HepG2 (cell line): ENCODE measurements around the gene PTPMT1. TPM values are rescaled to one million over a fixed set of nuclear protein-coding genes. Genes with fewer than 3 reads are reported as not detected.

Experiments used
- ATAC-seq: fragments of 200-7000 bp; cut with Tn5 transposase; 3 replicates; pipeline ENCODE4 v1.9.1; 2020; ENCODE audit warnings: mild to moderate bottlenecking, moderate library complexity
- BruUV-seq: library from RNA; stranded (reverse); fragments of 400-500 nt; replicated peaks from 2 replicates; lab custom pipeline; 2021; lab: Mats Ljungman, UMichigan
- CTCF ChIA-PET: fragments of 300-600 bp; formaldehyde crosslinking; extraction: SDS; loops from one replicate; lab custom pipeline; 2021; ENCODE audit warnings: low total read pairs, inconsistent platforms, low intra/inter-chr PET ratio; lab: Yijun Ruan, JAX
- POLR2A ChIA-PET: fragments of 350-600 bp; sonication (Branson Sonifier 250); formaldehyde crosslinking; loops from one replicate; lab custom pipeline; 2020; ENCODE audit warnings: antibody characterized with exemption, inconsistent platforms; lab: Yijun Ruan, JAX
- DNase-seq: peaks from one replicate; pipeline ENCODE4 v3.0.0-alpha.2; 2015; ENCODE audit warnings: low spot score
- FAIRE-seq: peaks from 3 replicates; lab custom pipeline; 2011; peaks lifted over from hg19 to GRCh38; lab: Jason Lieb, UNC
- H2AFZ ChIP-seq: one replicate; pipeline ENCODE4 v1.6.1; 2011; ENCODE audit warnings: low read length, inconsistent platforms
- H3K27ac ChIP-seq: fragments of 300-600 bp; 3 replicates; pipeline ENCODE4 v1.8.0; 2011; ENCODE audit warnings: mixed run types, mild to moderate bottlenecking, mixed read lengths, low read length, inconsistent platforms; ENCODE audit not compliant: insufficient read depth; ENCODE audit errors: extremely low read length
- H3K27me3 ChIP-seq, 2 experiments: fragments of 200-600 bp in 1 of 2; 2 replicates in 1 of 2; 3 replicates in 1 of 2; pipeline versions ENCODE4 v1.6.0 to v1.8.0; 2011; ENCODE audit warnings: low read length in 2 of 2, mild to moderate bottlenecking in 2 of 2, moderate library complexity in 2 of 2, inconsistent platforms in 1 of 2; ENCODE audit not compliant: insufficient read depth in 2 of 2, control insufficient read depth in 1 of 2
- H3K36me3 ChIP-seq, 2 experiments: fragments of 200-600 bp in 1 of 2; replicated peaks in 1 of 2; 2 replicates in 1 of 2; 3 replicates in 1 of 2; pipeline versions ENCODE4 v1.5.1 to v1.8.0; 2011; ENCODE audit warnings: low read length in 2 of 2, inconsistent platforms in 1 of 2; ENCODE audit not compliant: insufficient read depth in 2 of 2, control insufficient read depth in 1 of 2
- H3K4me1 ChIP-seq: 2 replicates; pipeline ENCODE4 v1.5.1; 2012; ENCODE audit warnings: low read length, inconsistent platforms; ENCODE audit not compliant: insufficient read depth
- H3K4me2 ChIP-seq: 2 replicates; pipeline ENCODE4 v1.6.0; 2011; ENCODE audit warnings: low read depth, low read length, inconsistent platforms
- H3K4me3 ChIP-seq, 3 experiments: fragments of 200-600 bp in 1 of 3; sonication (generic), shearing (Covaris generic) in 1 of 3; replicated peaks in 1 of 3; 2 replicates each; pipeline ENCODE4 v1.5.1; 2011 to 2016; ENCODE audit warnings: low read length in 3 of 3, inconsistent platforms in 2 of 3, low read depth in 2 of 3, mild to moderate bottlenecking in 2 of 3, control low read depth in 1 of 3, mixed read lengths in 1 of 3; ENCODE audit not compliant: insufficient read depth in 1 of 3
- H3K79me2 ChIP-seq: one replicate; pipeline ENCODE4 v1.6.1; 2011; ENCODE audit warnings: low read length, inconsistent platforms; ENCODE audit not compliant: insufficient read depth
- H3K9ac ChIP-seq: 2 replicates; pipeline ENCODE4 v1.6.0; 2011; ENCODE audit warnings: mild to moderate bottlenecking, low read depth, low read length, inconsistent platforms; ENCODE audit not compliant: insufficient read depth
- H3K9me3 ChIP-seq: 2 replicates; pipeline ENCODE4 v1.5.1; 2012; ENCODE audit warnings: mild to moderate bottlenecking, low read length
- H4K20me1 ChIP-seq: 2 replicates; pipeline ENCODE4 v1.6.0; 2011; ENCODE audit warnings: inconsistent platforms, mild to moderate bottlenecking, low read length, moderate library complexity; ENCODE audit not compliant: insufficient read depth
- CERS6 ChIP-seq: sonication (generic); formaldehyde crosslinking; IDR thresholded peaks from 2 replicates; pipeline ENCODE4 v1.5.0; 2020; ENCODE audit warnings: missing genetic modification reagents
- GZF1 ChIP-seq: sonication (generic); formaldehyde crosslinking; IDR thresholded peaks from 2 replicates; pipeline ENCODE4 v1.5.1; 2020; ENCODE audit warnings: mild to moderate bottlenecking, missing genetic modification reagents
- HIVEP1 ChIP-seq: sonication (generic); formaldehyde crosslinking; IDR thresholded peaks from 2 replicates; pipeline ENCODE4 v1.4.0; 2020; ENCODE audit warnings: mild to moderate bottlenecking, missing genetic modification reagents
- NFRKB ChIP-seq: fragments of 450-650 bp; IDR thresholded peaks from 2 replicates; pipeline ENCODE4 v1.6.1; 2017
- POGK ChIP-seq: sonication (generic); formaldehyde crosslinking; conservative IDR thresholded peaks from 2 replicates; pipeline ENCODE4 v1.8.0; 2022; ENCODE audit warnings: mild to moderate bottlenecking, moderate library complexity, missing genetic modification reagents
- RFX1 ChIP-seq: fragments of 450-650 bp; IDR thresholded peaks from 2 replicates; pipeline ENCODE4 v1.6.1; 2017
- RFX3 ChIP-seq: IDR thresholded peaks from 2 replicates; pipeline ENCODE4 v1.6.1; 2016; ENCODE audit warnings: missing biosample characterization, missing genetic modification reagents
- TOPORS ChIP-seq: sonication (generic); formaldehyde crosslinking; IDR thresholded peaks from 2 replicates; pipeline ENCODE4 v1.8.0; 2023; ENCODE audit warnings: mild to moderate bottlenecking, missing genetic modification reagents
- ZFY ChIP-seq: sonication (generic); formaldehyde crosslinking; IDR thresholded peaks from 2 replicates; pipeline ENCODE4 v1.4.0; 2020; ENCODE audit warnings: missing genetic modification reagents
- ZNF768 ChIP-seq: sonication (generic); formaldehyde crosslinking; IDR thresholded peaks from 2 replicates; pipeline ENCODE4 v1.4.0; 2020; ENCODE audit warnings: missing genetic modification reagents
- WGBS: methylation state at CpG from one replicate; pipeline ENCODE4 v1.1.6; 2017; ENCODE audit warnings: low lambda C conversion rate; 5-methylcytosine and 5-hydroxymethylcytosine counted together
- in situ Hi-C: cut with HindIII; loops from 2 replicates; pipeline ENCODE4 v1.10.0; 2017; ENCODE audit warnings: low pct_unique_long_range_greater_than_20kb; ENCODE audit not compliant: extremely low pct_ligation_motif_present
- intact Hi-C: fragments of 100-400 bp; cut with micrococcal nuclease; formaldehyde crosslinking; loops from one replicate; pipeline ENCODE4 v1.10.0; 2022; ENCODE audit not compliant: unreplicated experiment
- polyA plus RNA-seq, 8 experiments: library from polyadenylated mRNA; depleted of rRNA in 3 of 8; stranded (reverse) in 7 of 8; unstranded in 1 of 8; fragments of >200 nt; fragmentation: Illumina TruSeq in 4 of 8; extraction: Trizol in 4 of 8; gene quantifications; 2 replicates each; pipeline versions ENCODE4 v1.2.1 to v1.2.3, GENCODE V29; 2011 to 2016; ENCODE audit warnings: low read depth in 4 of 8, missing spikeins in 1 of 8, mixed read lengths in 1 of 8; ENCODE audit not compliant: insufficient read depth in 1 of 8
- total RNA-seq, 5 experiments: library from RNA; depleted of rRNA; stranded (reverse); fragments of >200 nt; fragmentation: Illumina TruSeq; extraction: Trizol; gene quantifications; 2 replicates each; pipeline ENCODE4 v1.2.3, GENCODE V29; 2016; ENCODE audit warnings: low read depth in 1 of 5

PTPMT1 gene
- total and polyA plus RNA-seq, 2 of the 13 experiments (the other 11 are each of a cell fraction or from before 2014, with no cell fraction given), result 55.6 to 129 TPM

- TF ChIP-seq ZNF768 (CRISPR knock-in tag) (no peak), CERS6 (CRISPR knock-in tag) (no peak), ZFY (CRISPR knock-in tag) (no peak), POGK (CRISPR knock-in tag) (no peak), HIVEP1 (no peak)
- TF ChIP-seq, all 625 proteins: peak for 0
Observed at GRCh38 chr11:47531666-47532065, 33.7 kb upstream of the PTPMT1 start (continued).

- 97% methylated on average over 2 of the region's 2 CpGs for WGBS
- H4K20me1 ChIP-seq, result peaks cover 51% of the 10 kb centered on the region
Observed at GRCh38 chr11:47532597-47533213, 32.7 kb upstream of the PTPMT1 start.

More at GRCh38 chr11:47532597-47533213, 32.7 kb upstream of the PTPMT1 start:
- TF ChIP-seq POGK (CRISPR knock-in tag) (no peak), RFX1 (peak; percentile 22; the same call in 1 of the 2 replicates), TOPORS (CRISPR knock-in tag) (no peak), NFRKB (no peak), GZF1 (CRISPR knock-in tag) (no peak), RFX3 (CRISPR knock-in tag) (peak; percentile 35; the same call in 1 of the 2 replicates)
- Histone ChIP-seq H3K4me2 (no peak overlapping the region), H2AFZ (no peak overlapping the region), H3K9me3 (no peaks in the 10 kb centered on the region), H3K4me3 (no peak overlapping the region), H3K27ac (peak overlapping the region; percentile 37), H3K4me1 (peaks cover 45% of the 10 kb centered on the region), H3K79me2 (peaks cover 94% of the 10 kb centered on the region), H3K9ac (no peak overlapping the region), H3K36me3 (peaks cover 2% of the 10 kb centered on the region in 2 experiments; a peak in 1 of 5 replicates), H3K27me3 (no peaks in the 10 kb centered on the region)
- POLR2A ChIA-PET, result no interaction called here
- intact Hi-C loops (no loop called here), in situ Hi-C loops (no loop called here)
- DNase-seq (no peak), FAIRE-seq (no peak), ATAC-seq (peak; percentile 46; the same call in 1 of the 3 replicates)
- CTCF ChIA-PET, result no interaction called here
- BruUV-seq, result TSS peak; percentile 31
